Stimulated activated CD8-positive, alpha-beta memory T cell treated with anti-CD3 and anti-CD28 coated beads, Interleukin-4, amount 100 ng/mL, for 4 hours (primary cell): ENCODE data around the gene ESRRG.

Experiments used
- DNase-seq, 2 donors: peaks; one replicate each; pipeline ENCODE4 v3.0.0-alpha.2; 2020; ENCODE audit warnings: low read depth in 2 of 2, low spot score in 1 of 2

ESRRG gene

GRCh38 chr1:216523043-216523442 lies 200.2 kb downstream of the ESRRG start:
- DNase-seq, result no peak

GRCh38 chr1:216521477-216521876 lies 201.8 kb downstream of the ESRRG start:
- DNase-seq, result no peak

- no peak for DNase-seq
These were observed 204.2 kb downstream of the ESRRG start for GRCh38 chr1:216518844-216519627.

- DNase-seq, result no peak
These were observed 220.6 kb downstream of the ESRRG start for GRCh38 chr1:216502528-216503162.

GRCh38 chr1:216500273-216500967 lies 222.8 kb downstream of the ESRRG start:
- DNase-seq, result no peak

GRCh38 chr1:216499581-216500272 lies 223.5 kb downstream of the ESRRG start:
- DNase-seq, result no peak

- DNase-seq, result no peak
These were observed 225.0 kb downstream of the ESRRG start for GRCh38 chr1:216498277-216498676.

- DNase-seq, result no peak
These were observed 238.2 kb downstream of the ESRRG start for GRCh38 chr1:216485042-216485441.

GRCh38 chr1:216483672-216484401 lies 239.4 kb downstream of the ESRRG start:
- no peak for DNase-seq

- DNase-seq, result no peak
These were observed 240.6 kb downstream of the ESRRG start for GRCh38 chr1:216482620-216483019.

GRCh38 chr1:216478238-216478637 lies 245.0 kb downstream of the ESRRG start:
- DNase-seq, result no peak

- DNase-seq, result no peak
These were observed 246.9 kb downstream of the ESRRG start for GRCh38 chr1:216476341-216476740.

- no peak for DNase-seq
These were observed 247.5 kb downstream of the ESRRG start for GRCh38 chr1:216475659-216476276.

GRCh38 chr1:216466162-216466801 lies 256.9 kb downstream of the ESRRG start:
- no peak for DNase-seq

GRCh38 chr1:216464489-216464888 lies 258.7 kb downstream of the ESRRG start:
- DNase-seq, result no peak

- no peak for DNase-seq
These were observed 261.0 kb downstream of the ESRRG start for GRCh38 chr1:216462066-216462775.

GRCh38 chr1:216461466-216461865 lies 261.8 kb downstream of the ESRRG start:
- no peak for DNase-seq

- DNase-seq, result no peak
These were observed 263.5 kb downstream of the ESRRG start for GRCh38 chr1:216459651-216460207.

- no peak for DNase-seq
These were observed 264.4 kb downstream of the ESRRG start for GRCh38 chr1:216458812-216459211.
